PC-3 (cell line): ENCODE results near the gene PHPT1. TPM values are rescaled to one million over a fixed set of nuclear protein-coding genes. Genes with fewer than 3 reads are reported as not detected.

Source experiments
- ATAC-seq: fragments of 200-7000 bp; cut with Tn5 transposase; 2 replicates; pipeline ENCODE4 v1.9.1; 2020; ENCODE audit warnings: mild to moderate bottlenecking, moderate library complexity
- BruUV-seq: library from RNA; stranded (reverse); fragments of 400-500 nt; replicated peaks from 2 replicates; lab custom pipeline; 2021; lab: Mats Ljungman, UMichigan
- CTCF ChIA-PET: fragments of 300-600 bp; sonication (Branson Sonifier 250); formaldehyde crosslinking; loops from one replicate; lab custom pipeline; 2022; ENCODE audit warnings: antibody characterized with exemption; lab: Charles Lee
- POLR2A ChIA-PET: fragments of 300-600 bp; sonication (Branson Sonifier 250); formaldehyde crosslinking; loops from one replicate; lab custom pipeline; 2022; ENCODE audit warnings: antibody characterized with exemption; ENCODE audit not compliant: unreplicated experiment; lab: Charles Lee
- DNase-seq: peaks from one replicate; pipeline ENCODE4 v3.0.0-alpha.2; 2015
- H2AFZ ChIP-seq: fragments of 300-600 bp; sonication (generic); 2 replicates; pipeline ENCODE4 v1.6.0; 2016; ENCODE audit warnings: antibody characterized with exemption, low read length
- H3F3A ChIP-seq: fragments of 300-600 bp; sonication (generic); one replicate; pipeline ENCODE4 v1.6.0; 2017; ENCODE audit warnings: antibody characterized with exemption, low read length, control low read depth, mild to moderate bottlenecking; ENCODE audit not compliant: unreplicated experiment
- H3K27ac ChIP-seq: fragments of 300-600 bp; sonication (generic); 2 replicates; pipeline ENCODE4 v1.5.1; 2016; ENCODE audit warnings: mild to moderate bottlenecking, low read length
- H3K27me3 ChIP-seq: fragments of 300-600 bp; sonication (generic); 2 replicates; pipeline ENCODE4 v1.6.1; 2016; ENCODE audit warnings: low read length, mixed read lengths
- H3K36me3 ChIP-seq: fragments of 300-600 bp; sonication (generic); 2 replicates; pipeline ENCODE4 v1.6.1; 2016; ENCODE audit warnings: low read depth, mixed run types, low read length, mixed read lengths
- H3K4me1 ChIP-seq: fragments of 300-600 bp; sonication (generic); 2 replicates; pipeline ENCODE4 v1.5.1; 2016; ENCODE audit warnings: low read length; ENCODE audit not compliant: insufficient read depth
- H3K4me2 ChIP-seq: fragments of 300-600 bp; sonication (generic); 2 replicates; pipeline ENCODE4 v1.6.0; 2016; ENCODE audit warnings: low read length
- H3K4me3 ChIP-seq: fragments of 300-600 bp; sonication (generic); 2 replicates; pipeline ENCODE4 v1.5.1; 2016; ENCODE audit warnings: mild to moderate bottlenecking, low read length, mixed read lengths
- H3K79me2 ChIP-seq: fragments of 300-600 bp; sonication (generic); 2 replicates; pipeline ENCODE4 v1.6.1; 2017; ENCODE audit warnings: low read length, mixed read lengths
- H3K9ac ChIP-seq: fragments of 300-600 bp; sonication (generic); 2 replicates; pipeline ENCODE4 v1.6.0; 2016; ENCODE audit warnings: mild to moderate bottlenecking, low read length
- H3K9me2 ChIP-seq: fragments of 300-600 bp; sonication (generic); replicated peaks from 2 replicates; pipeline ENCODE4 v1.6.1; 2016; ENCODE audit warnings: mixed run types, low read length, mixed read lengths
- H3K9me3 ChIP-seq: fragments of 300-600 bp; sonication (generic); 2 replicates; pipeline ENCODE4 v1.6.1; 2016; ENCODE audit warnings: low read length, mixed read lengths
- H4K20me1 ChIP-seq: fragments of 300-600 bp; sonication (generic); 2 replicates; pipeline ENCODE4 v1.6.1; 2016; ENCODE audit warnings: low read length, mixed read lengths
- CTCF ChIP-seq: fragments of 300-600 bp; sonication (generic); conservative IDR thresholded peaks from 2 replicates; pipeline ENCODE4 v1.5.1; 2017; ENCODE audit warnings: antibody characterized with exemption, low read depth, mild to moderate bottlenecking, low read length
- EZH2 ChIP-seq: fragments of 300-600 bp; sonication (generic); IDR thresholded peaks from one replicate; pipeline ENCODE4 v1.6.1; 2017; ENCODE audit warnings: antibody characterized with exemption, mild to moderate bottlenecking, low read length; ENCODE audit not compliant: unreplicated experiment
- EZH2phosphoT487 ChIP-seq: fragments of 300-600 bp; sonication (generic); IDR thresholded peaks from 2 replicates; pipeline ENCODE4 v1.6.1; 2018; ENCODE audit warnings: mild to moderate bottlenecking, antibody characterized with exemption, low read length, borderline replicate concordance
- intact Hi-C: fragments of 100-400 bp; cut with micrococcal nuclease; formaldehyde crosslinking; loops from 2 replicates; pipeline ENCODE4 v1.9.0; 2023
- total RNA-seq: library from RNA; depleted of rRNA; stranded (reverse); fragments of >200 nt; gene quantifications from 2 replicates; pipeline ENCODE4 v1.2.3, GENCODE V29; 2014

PHPT1 gene
- total RNA-seq, 1 experiment from 2014 or later: 111 TPM

GRCh38 chr9:136828474-136829140, 20.6 kb upstream of the PHPT1 start:
- Histone ChIP-seq H3K9me3 (no peaks in the 10 kb centered on the region), H2AFZ (no peak overlapping the region), H3K27ac (no peak overlapping the region), H3K36me3 (peaks cover 8% of the 10 kb centered on the region; the same call in 1 of the 2 replicates), H3F3A (no peaks in the 10 kb centered on the region), H3K4me2 (no peak overlapping the region), H3K4me1 (no peaks in the 10 kb centered on the region), H3K4me3 (no peak overlapping the region), H3K9ac (no peak overlapping the region), H3K9me2 (no peaks in the 10 kb centered on the region), H4K20me1 (no peaks in the 10 kb centered on the region), H3K27me3 (no peaks in the 10 kb centered on the region), H3K79me2 (no peaks in the 10 kb centered on the region)
- ChIA-PET CTCF (no interaction called here), POLR2A (no interaction called here)
- ATAC-seq: no peak
- DNase-seq: no peak
- TF ChIP-seq EZH2 (no peak), EZH2phosphoT487 (no peak), CTCF (no peak)
- intact Hi-C loops: no loop called here
- BruUV-seq: no TSS peak

- intact Hi-C loops: no loop called here
- TF ChIP-seq CTCF (no peak), EZH2phosphoT487 (no peak), EZH2 (no peak)
- Histone ChIP-seq H3K9me3 (no peaks in the 10 kb centered on the region), H4K20me1 (no peaks in the 10 kb centered on the region), H2AFZ (no peak overlapping the region), H3K27ac (no peak overlapping the region), H3K9ac (no peak overlapping the region), H3K4me1 (no peaks in the 10 kb centered on the region), H3K4me2 (no peak overlapping the region), H3K4me3 (no peak overlapping the region), H3K79me2 (no peaks in the 10 kb centered on the region), H3K9me2 (no peaks in the 10 kb centered on the region), H3F3A (no peaks in the 10 kb centered on the region), H3K27me3 (no peaks in the 10 kb centered on the region), H3K36me3 (peaks cover 8% of the 10 kb centered on the region; the same call in 1 of the 2 replicates)
- DNase-seq (no peak), ATAC-seq (no peak)
- BruUV-seq: no TSS peak
- ChIA-PET POLR2A (no interaction called here), CTCF (no interaction called here)
Measured at GRCh38 chr9:136829412-136829811, 19.8 kb upstream of the PHPT1 start.
